Spleen (tissue), 11 donors: ENCODE measurements around the gene MCF2L. TPM values are rescaled to one million over a fixed set of nuclear protein-coding genes. Genes with fewer than 3 reads are reported as not detected.

ENCODE experiments used
- DNase-seq: peaks from one replicate; pipeline ENCODE4 v3.0.0-alpha.2; 2020
- H3K27ac ChIP-seq, 8 donors: fragments of 200-600 bp; sonication (generic) in 7 of 8; 1 replicate in 4 of 8; 2 replicates in 4 of 8; pipeline versions ENCODE4 v1.5.0 to v1.8.0; 2016 to 2021; ENCODE audit warnings: inconsistent platforms in 4 of 8, mild to moderate bottlenecking in 4 of 8, moderate library complexity in 1 of 8
- H3K27me3 ChIP-seq, 7 donors: fragments of 200-600 bp; sonication (generic) in 6 of 7; replicated peaks in 1 of 7; 1 replicate in 4 of 7; 2 replicates in 3 of 7; pipeline versions ENCODE4 v1.5.0 to v1.8.0; 2016 to 2021; ENCODE audit warnings: inconsistent platforms in 3 of 7, mild to moderate bottlenecking in 1 of 7
- H3K36me3 ChIP-seq, 6 donors: fragments of 200-600 bp; sonication (generic) in 5 of 6; 1 replicate in 4 of 6; 2 replicates in 2 of 6; pipeline versions ENCODE4 v1.5.0 to v1.8.0; 2016 to 2021; ENCODE audit warnings: inconsistent platforms in 2 of 6
- H3K4me1 ChIP-seq, 6 donors: fragments of 200-600 bp; sonication (generic) in 5 of 6; 1 replicate in 3 of 6; 2 replicates in 3 of 6; pipeline versions ENCODE4 v1.5.0 to v1.8.0; 2016 to 2021; ENCODE audit warnings: inconsistent platforms in 3 of 6
- H3K4me3 ChIP-seq, 8 donors: fragments of 200-600 bp; sonication (generic) in 7 of 8; 1 replicate in 4 of 8; 2 replicates in 4 of 8; pipeline versions ENCODE4 v1.5.0 to v1.8.0; 2016 to 2021; ENCODE audit warnings: inconsistent platforms in 4 of 8, mild to moderate bottlenecking in 4 of 8, moderate library complexity in 2 of 8
- H3K9me3 ChIP-seq, 8 donors: fragments of 200-600 bp; sonication (generic) in 7 of 8; 1 replicate in 4 of 8; 2 replicates in 4 of 8; pipeline versions ENCODE4 v1.5.0 to v1.8.0; 2016 to 2021; ENCODE audit warnings: inconsistent platforms in 4 of 8
- CTCF ChIP-seq, 11 experiments: fragments of 200-600 bp in 7 of 11; fragments of 450-650 bp in 4 of 11; sonication (generic) in 4 of 11; IDR thresholded peaks in 8 of 11; conservative IDR thresholded peaks in 3 of 11; 1 replicate in 7 of 11; 2 replicates in 4 of 11; pipeline versions ENCODE4 v1.4.0 to v1.8.0; 2016 to 2021; ENCODE audit warnings: antibody characterized with exemption in 11 of 11, inconsistent platforms in 4 of 11, mild to moderate bottlenecking in 1 of 11
- POLR2A ChIP-seq, 3 donors: fragments of 450-650 bp; IDR thresholded peaks; one replicate each; pipeline ENCODE4 v1.5.1; 2017; ENCODE audit warnings: antibody characterized with exemption in 3 of 3, mild to moderate bottlenecking in 1 of 3
- POLR2AphosphoS5 ChIP-seq, 3 donors: sonication (generic); formaldehyde crosslinking; IDR thresholded peaks; one replicate each; pipeline ENCODE4 v1.5.1; 2017; ENCODE audit warnings: antibody characterized with exemption in 3 of 3
- WGBS, 5 donors: extraction: QIAGEN DNeasy Blood & Tissue Kit in 3 of 5; methylation state at CpG; one replicate each; pipeline versions ENCODE4 v1.1.5 to v1.1.7; 2013 to 2018; 5-methylcytosine and 5-hydroxymethylcytosine counted together
- intact Hi-C: fragments of 100-400 bp; cut with DNase I; formaldehyde crosslinking; loops from one replicate; pipeline ENCODE4 v1.15.0; 2023; ENCODE audit warnings: low total_unique reads
- polyA plus RNA-seq, 3 donors: library from polyadenylated mRNA; stranded (reverse); fragments of 200-250 nt; gene quantifications; one replicate each; pipeline ENCODE4 v1.2.1, GENCODE V29; 2013
- total RNA-seq, 7 donors: library from RNA; depleted of rRNA in 3 of 7; stranded (reverse); fragments of >200 nt in 3 of 7; fragmentation: NEBNext Ultra II Directional in 4 of 7; extraction: Animal tissue kit (Norgen Biotek cat#: 25700) in 4 of 7; gene quantifications; one replicate each; pipeline versions ENCODE4 v1.1.0 to v1.2.1, GENCODE V29; 2016 to 2021
- donor health status: healthy with polysubstance abuse.
- donor health status: DM: no; HTN: no; CAD: no; lungs with moderate emphysema.
- donor health status: DM: no; HTN: no; CAD: no.
- donor health status: Bipolar disorder and iron deficiency.
- donor health status: healthy.
- donor health status: DM: no; HTN: no; CAD: no.
- donor health status: DM: yes; HTN: yes; CAD: no.

MCF2L gene
- total and polyA plus RNA-seq, 10 donors: 4.3 to 21.4 (median 13.0) TPM

- TF ChIP-seq POLR2A (IDR thresholded peaks at IDR 0.05): no peak
- TF ChIP-seq CTCF (IDR thresholded peaks at IDR 0.05 in 8 of 11, conservative IDR thresholded peaks at IDR 0.05 in 3 of 11): no peak
- TF ChIP-seq POLR2AphosphoS5 (IDR thresholded peaks at IDR 0.05): no peak
- Histone ChIP-seq H3K9me3 (peaks cover 0 to 2% (median 0%) of the 10 kb centered on the region in 8 donors), H3K4me1 (peaks cover 0 to 5% (median 0%) of the 10 kb centered on the region in 6 donors), H3K36me3 (no peaks in the 10 kb centered on the region), H3K27me3 (peaks cover 0 to 51% (median 0%) of the 10 kb centered on the region in 7 donors), H3K4me3 (no peak overlapping the region), H3K27ac (no peak overlapping the region)
- intact Hi-C loops: no loop called here
- 85 to 91% (median 88%) methylated on average over 31 to 34 of the region's 34 CpGs for WGBS, 5 donors
- DNase-seq: no peak
These were observed 25.9 kb downstream of the MCF2L start for GRCh38 chr13:112994781-112995355.

GRCh38 chr13:112995395-112996191 lies 26.6 kb downstream of the MCF2L start:
- intact Hi-C loops: no loop called here
- H3K9me3 ChIP-seq: no peaks in the 10 kb centered on the region
- H3K4me1 ChIP-seq: peaks cover 0 to 5% (median 1%) of the 10 kb centered on the region in 6 donors
- H3K27ac ChIP-seq: no peak overlapping the region
- TF ChIP-seq CTCF (IDR thresholded peaks at IDR 0.05 in 8 of 11, conservative IDR thresholded peaks at IDR 0.05 in 3 of 11) (no peak), POLR2AphosphoS5 (IDR thresholded peaks at IDR 0.05) (no peak), POLR2A (IDR thresholded peaks at IDR 0.05) (no peak)
- H3K36me3 ChIP-seq: no peaks in the 10 kb centered on the region
- H3K4me3 ChIP-seq: no peak overlapping the region
- peaks cover 0 to 58% (median 0%) of the 10 kb centered on the region in 7 donors for H3K27me3 ChIP-seq
- 81 to 92% (median 85%) methylated on average over 27 of the region's 27 CpGs for WGBS, 5 donors
- DNase-seq: no peak

- intact Hi-C loops: no loop called here
- Histone ChIP-seq H3K9me3 (no peaks in the 10 kb centered on the region), H3K27ac (no peak overlapping the region), H3K4me3 (no peak overlapping the region), H3K4me1 (peaks cover 0 to 14% (median 6%) of the 10 kb centered on the region in 6 donors), H3K27me3 (peaks cover 0 to 69% (median 5%) of the 10 kb centered on the region in 7 donors), H3K36me3 (no peaks in the 10 kb centered on the region)
- no peak for DNase-seq
- 91 to 94% (median 92%) methylated on average over 7 to 19 of the region's 19 CpGs for WGBS, 5 donors
- TF ChIP-seq POLR2A (IDR thresholded peaks at IDR 0.05) (no peak), POLR2AphosphoS5 (IDR thresholded peaks at IDR 0.05) (no peak), CTCF (IDR thresholded peaks at IDR 0.05 in 8 of 11, conservative IDR thresholded peaks at IDR 0.05 in 3 of 11) (no peak)
These were observed 27.7 kb downstream of the MCF2L start for GRCh38 chr13:112996671-112997091.
